SW 1271 (cell line): Measurements from ENCODE around the gene MAFF.
"Not testable (repeated sequence)": the region's sequence is repeated elsewhere in the genome, so short reads cannot be mapped to it uniquely, and the experiment has no call there.

Experiments
- DNase-seq, 2 experiments: peaks; one replicate each; lab custom pipeline; 2025; lab: John Stamatoyannopoulos, UW

MAFF gene

GRCh38 chr22:38223289-38223960, 21.6 kb downstream of the MAFF start:
- DNase-seq, result no peak

GRCh38 chr22:38226853-38227649, 25.3 kb downstream of the MAFF start:
- no peak for DNase-seq

DNA sequence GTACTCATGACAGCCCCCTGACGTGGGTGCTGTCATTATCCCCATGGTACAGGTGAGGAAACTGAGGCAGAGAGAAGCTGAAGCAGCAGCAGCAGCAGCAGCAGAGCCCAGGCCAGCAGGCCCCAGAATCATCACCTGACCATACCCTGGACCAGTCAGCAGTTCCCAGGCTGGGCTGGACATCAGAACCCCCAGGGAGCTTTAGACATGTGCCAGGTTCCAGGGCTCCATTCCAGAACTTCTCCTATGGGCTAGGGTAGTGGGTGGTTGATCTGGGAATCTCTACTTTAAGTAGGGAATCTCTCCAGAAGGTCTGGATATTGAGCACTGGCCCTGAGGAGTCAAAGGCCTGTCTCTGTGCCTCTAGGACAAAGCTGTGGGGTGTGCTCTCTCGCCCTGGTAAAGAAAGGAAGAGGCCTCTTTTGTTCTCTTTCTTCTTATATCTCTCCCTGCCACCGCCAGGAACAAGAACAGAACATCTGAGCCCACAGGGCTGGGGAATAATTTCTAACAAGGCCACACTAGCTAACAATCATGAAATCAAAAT, 26.6 kb downstream of the MAFF start:
- DNase-seq, result no peak

DNA sequence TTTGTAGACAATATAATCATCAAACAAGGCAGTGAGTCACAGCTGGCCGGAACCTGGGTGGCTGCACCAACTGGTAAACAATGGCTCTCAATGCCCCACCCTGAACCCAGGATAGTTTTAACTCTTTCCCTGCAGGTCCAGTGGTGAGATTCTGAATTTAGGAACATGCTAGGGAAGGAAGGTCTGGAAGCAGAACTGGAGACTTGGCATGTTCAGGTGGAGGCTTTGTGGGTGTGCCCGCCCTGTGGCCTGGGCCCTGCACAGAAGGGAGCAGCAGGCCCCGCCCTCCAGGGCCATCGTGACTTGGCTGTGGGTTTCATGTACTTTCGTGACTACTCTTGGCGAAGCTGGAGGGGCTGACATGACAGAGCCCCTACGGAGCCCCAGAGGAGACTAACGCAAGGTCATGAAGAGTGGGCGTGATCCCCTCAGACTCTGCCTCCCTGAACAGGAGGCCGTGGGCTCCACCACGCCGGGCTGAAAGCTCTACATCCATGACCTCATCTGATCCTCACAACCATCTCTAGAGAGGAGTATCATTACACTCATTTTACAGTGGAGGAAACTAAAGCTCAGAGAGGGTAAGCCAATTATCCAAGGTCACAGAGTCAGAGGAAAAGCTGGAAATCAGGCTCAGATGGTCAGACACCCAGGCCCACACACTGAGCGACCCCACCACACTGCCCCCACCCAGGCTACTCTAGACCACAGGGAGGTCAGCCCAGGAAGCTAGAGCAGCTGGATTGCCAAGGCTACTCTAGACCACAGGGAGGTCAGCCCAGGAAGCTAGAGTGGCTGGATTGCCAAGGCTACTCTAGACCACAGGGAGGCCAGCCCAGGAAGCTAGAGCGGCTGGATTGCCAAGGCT, 27.3 kb downstream of the MAFF start:
- DNase-seq, result peak in 1 of 2 experiments; percentile 41

GRCh38 chr22:38230108-38230825, 28.5 kb downstream of the MAFF start:
- no peak for DNase-seq

DNA sequence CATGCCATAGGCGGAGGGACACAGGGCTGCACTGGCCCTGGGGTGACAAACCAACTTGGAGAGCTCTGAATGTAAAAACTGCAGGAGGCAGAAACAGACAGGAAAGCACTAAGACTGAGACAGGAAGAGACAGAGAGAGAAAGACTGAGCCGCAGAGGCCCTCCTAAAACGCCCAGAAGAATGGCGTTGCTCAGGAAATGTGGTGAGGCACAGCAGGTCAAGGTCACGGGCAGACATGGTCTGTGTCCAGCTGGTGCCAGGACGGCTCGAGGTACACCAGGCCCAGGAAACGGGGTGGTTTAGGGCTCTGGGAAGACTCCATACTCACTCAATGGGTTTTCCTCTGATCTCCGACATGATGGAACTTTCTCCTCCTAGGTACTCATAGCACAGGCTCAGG, 29.1 kb downstream of the MAFF start:
- DNase-seq, result no peak

GRCh38 chr22:38232196-38232595, 30.4 kb downstream of the MAFF start:
- DNase-seq, result no peak

DNA sequence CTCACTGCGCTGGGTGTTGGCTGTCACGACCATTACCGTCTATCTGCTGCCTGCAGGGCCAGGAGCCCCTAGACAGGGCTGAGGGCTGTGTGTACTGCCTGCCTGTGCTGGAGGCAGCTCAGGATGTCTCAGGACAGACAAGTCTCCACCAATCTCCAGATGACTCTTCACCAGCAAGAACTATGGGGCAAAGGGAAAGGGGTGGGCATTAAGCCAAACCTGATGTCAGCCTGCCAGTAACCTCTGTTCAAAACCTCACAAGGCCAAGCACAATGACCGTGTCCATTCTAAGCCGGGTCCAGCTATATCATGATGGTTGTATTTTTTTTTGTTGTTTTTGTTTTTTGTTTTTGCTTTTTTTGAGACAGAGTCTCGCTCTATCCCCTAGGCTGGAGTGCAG, 31.6 kb downstream of the MAFF start:
- no peak for DNase-seq

DNA sequence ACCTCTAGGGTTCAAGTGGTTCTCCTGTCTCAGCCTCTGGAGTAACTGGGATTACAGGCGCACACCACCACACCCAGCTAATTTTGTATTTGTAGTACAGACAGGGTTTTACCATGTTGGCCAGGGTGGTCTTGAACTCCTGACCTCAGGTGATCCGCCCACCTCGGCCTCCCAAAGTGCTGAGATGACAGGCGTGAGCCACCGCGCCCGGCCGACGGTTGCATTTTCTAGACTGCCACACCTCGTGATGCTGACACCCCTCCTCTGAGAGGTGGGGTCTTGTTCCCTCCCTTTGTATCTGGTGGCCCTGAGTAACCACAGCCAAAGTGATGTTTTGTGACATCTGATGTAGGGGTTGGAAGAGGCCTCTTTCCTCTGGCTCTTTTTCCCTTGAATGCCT, 32.1 kb downstream of the MAFF start:
- not testable (repeated sequence) for DNase-seq

GRCh38 chr22:38235240-38235850, 33.6 kb downstream of the MAFF start:
- DNase-seq, result no peak

DNA sequence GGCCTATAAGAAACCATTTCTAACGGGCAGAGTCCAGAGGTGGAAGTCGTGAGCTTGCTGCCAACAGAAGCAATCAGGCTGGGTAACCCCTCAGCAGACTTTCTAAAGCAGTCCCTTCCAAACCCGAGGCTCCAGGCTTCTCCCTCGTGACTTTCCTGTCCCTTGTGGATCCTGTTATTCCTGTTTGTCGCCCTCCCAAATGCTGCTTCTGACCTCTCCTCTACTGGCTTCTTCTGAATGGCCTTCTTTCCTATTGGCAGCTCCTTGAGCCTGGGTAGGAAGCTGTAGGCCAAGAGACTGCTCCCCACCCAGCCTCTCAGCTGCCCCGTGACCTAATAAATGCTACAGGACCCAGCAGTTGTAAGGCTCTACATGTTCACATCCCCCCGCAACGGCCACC, 35.0 kb downstream of the MAFF start:
- DNase-seq, result no peak

DNA sequence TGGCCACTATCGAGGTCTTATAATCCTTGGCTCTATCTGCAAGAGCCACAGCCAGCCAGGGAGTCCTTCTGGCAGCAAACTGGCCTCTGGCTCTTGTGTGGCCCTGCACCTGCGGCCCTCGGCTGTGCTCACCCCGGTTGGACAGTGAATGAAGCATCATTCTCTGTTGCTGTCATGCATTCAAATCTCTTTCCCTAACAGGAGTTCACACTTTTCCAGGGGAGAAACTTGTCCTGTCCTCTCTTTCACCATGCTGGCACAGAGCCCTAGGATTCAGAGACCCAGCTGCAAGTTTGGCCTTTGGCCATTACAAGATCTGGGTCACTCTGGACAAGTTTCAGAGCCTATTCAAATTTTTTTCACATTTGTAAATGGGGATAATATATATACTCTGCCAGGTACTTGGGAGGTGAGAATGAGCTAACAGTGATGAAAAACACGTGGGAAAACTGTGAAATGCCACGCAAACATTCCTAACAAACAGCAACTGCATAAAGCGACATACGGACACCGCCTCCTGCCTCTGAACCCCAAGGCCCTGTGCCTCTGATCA, 36.8 kb downstream of the MAFF start:
- DNase-seq, result no peak

GRCh38 chr22:38239101-38239761, 37.4 kb downstream of the MAFF start:
- DNase-seq, result peak; percentile 43 to 45

GRCh38 chr22:38240734-38241252, 39.0 kb downstream of the MAFF start:
- peak in 1 of 2 experiments; percentile 23 for DNase-seq

DNA sequence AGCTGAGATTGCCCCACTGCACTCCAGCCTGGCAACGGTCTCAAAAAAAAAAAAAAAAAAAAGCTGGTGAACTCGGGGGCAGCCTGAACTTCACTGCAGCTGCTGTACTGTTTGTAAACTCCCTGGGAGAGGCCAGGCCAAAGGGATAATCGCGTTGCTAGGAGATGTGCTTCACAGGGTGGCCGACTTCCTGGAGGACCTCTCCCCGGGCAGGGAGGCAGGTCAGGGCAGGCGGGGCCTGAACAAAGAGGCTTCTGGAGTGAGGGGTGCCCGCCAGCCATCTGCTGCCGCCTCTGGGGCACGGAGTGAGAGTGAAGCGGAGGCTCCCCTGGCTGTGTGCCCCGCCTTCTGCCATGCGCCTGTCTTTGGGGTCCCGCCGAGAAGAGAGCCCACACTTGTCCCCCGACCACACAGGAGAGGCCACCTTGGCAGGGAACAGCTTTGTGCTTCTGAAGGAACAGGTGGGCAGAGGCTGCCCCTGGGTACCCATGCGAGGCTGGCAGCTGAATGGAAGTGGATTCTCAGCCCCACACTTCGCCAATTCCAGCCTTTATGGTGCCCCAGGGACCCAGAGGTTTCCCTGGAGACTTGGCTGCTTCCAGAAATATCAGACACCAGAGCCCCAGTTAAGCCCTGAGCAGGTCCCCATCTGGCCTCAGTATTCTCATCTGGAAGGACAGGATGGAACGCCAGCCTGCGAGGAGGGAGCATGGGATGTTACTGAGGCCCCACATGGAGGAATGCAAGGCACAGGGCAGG, 41.4 kb downstream of the MAFF start:
- no peak for DNase-seq

DNA sequence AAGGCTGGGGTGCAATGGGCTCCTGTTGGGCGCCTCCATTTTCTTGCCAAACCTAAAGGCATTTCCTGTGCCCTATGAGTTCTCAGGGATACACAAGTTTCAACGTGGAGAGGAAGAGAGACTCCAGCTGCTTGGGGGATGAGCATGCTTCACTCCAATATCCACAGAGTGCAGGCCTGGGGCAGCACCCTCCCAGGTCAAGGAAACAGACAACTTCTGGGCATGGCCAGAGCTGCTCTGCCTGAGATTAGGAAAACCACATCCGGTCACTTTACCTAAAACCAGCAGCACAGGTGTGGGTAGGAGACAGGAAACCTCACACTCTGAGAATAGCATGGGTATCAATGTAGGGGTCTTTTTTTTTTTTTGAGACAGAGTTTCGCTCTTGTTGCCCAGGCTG, 42.3 kb downstream of the MAFF start:
- no peak for DNase-seq

DNA sequence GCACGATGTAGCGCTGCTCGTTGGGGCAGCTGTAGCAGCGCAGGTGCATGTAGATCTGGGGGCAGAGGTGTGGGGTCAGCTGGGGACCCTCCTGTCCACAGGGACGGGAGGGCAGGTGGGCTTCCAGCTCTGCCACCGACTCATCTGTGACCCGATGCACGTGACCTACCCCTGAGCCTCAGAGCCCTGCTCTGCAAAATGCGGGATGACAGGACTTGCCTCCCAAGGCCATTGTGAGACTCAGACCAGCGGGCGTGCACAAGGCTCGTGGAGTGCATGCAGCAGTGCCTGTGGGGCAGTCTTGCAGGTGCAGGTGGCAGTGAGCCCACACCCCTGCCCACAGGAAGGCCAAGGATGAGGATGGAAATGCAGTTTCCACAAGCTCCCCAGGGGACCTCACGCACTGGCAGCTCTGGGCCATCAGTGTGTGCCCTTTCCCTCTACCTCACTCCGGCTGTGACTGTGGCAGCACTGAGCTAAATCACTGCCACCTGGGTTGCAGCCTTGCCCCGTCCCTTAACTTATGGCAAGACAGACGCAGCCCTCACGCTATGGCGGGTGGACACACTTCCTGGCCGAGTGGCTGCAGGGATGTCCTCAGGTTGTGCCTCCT, 44.4 kb downstream of the MAFF start:
- no peak for DNase-seq

GRCh38 chr22:38246692-38247091, 44.9 kb downstream of the MAFF start:
- no peak for DNase-seq

DNA sequence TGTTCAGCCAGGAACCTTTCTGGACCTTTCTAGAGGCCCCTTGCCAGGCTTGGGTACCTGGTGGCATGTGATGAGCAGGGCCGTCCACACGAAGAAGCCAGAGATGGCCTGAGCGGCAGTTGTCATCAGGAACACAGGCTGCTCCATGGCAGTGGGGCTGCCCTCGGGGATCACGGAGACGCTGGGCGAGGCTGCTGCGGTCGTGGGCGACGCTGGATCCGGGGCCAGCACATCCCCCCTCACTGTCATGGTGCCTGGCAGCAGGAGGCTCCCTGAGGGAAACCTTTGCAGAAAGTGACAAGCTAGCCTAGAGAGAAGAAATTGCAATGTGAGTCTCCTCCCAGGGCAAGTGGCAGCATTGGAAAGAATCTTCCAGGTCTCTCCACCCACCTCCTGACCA, 45.9 kb downstream of the MAFF start:
- DNase-seq, result no peak
